ENCODE data around the gene CYP20A1. TPM values are rescaled to one million over a fixed set of nuclear protein-coding genes. Genes with fewer than 3 reads are reported as not detected.
"Not testable (repeated sequence)": the region's sequence is repeated elsewhere in the genome, so short reads cannot be mapped to it uniquely, and the experiment has no call there.

The CYP20A1 gene
- 10 to 100 TPM in 7 of 10 donors, 1 to 10 TPM in 3; 8.9 to 15.4 (median 10.9) TPM for total RNA-seq
- 1 to 10 TPM; 5.1 to 7.9 TPM for polyA plus RNA-seq
- long read RNA-seq, donor 1, partial matches to known transcripts = 0 of 14 reads
- long read RNA-seq, donor 1, other reads (novel, unspliced or antisense) = 5 of 14 reads
- long read RNA-seq, donor 2, transcript CYP20A1-207 (11 exons, 1,359 nt) = major isoform, 5 of 23 reads
- long read RNA-seq, donor 2, partial matches to known transcripts = 1 of 23 reads
- long read RNA-seq, donor 2, other reads (novel, unspliced or antisense) = 10 of 23 reads
- long read RNA-seq, donor 3, transcript CYP20A1-201 (13 exons, 1,949 nt) = major isoform, 12 of 32 reads
- long read RNA-seq, donor 3, transcript CYP20A1-207 (11 exons, 1,359 nt) = minor isoform, 5 of 32 reads
- long read RNA-seq, donor 3, partial matches to known transcripts = 4 of 32 reads
- long read RNA-seq, donor 3, other reads (novel, unspliced or antisense) = 6 of 32 reads

GRCh38 chr2:203238704-203239526 lies at the start of gene CYP20A1:
Gene CYP20A1 (plus strand): TSS chr2:203239018. CDS start chr2:203239063, 45 bp downstream.
- WGBS, 2 donors = 0% methylated on average over 80 of the region's 80 CpGs
- Histone ChIP-seq H3K27me3 (no peaks in the 10 kb centered on the region), H3K4me1 (peaks cover 0 to 27% (median 16%) of the 10 kb centered on the region in 9 donors), H3K4me3 (peak within 1 kb of the TSS; percentile 51 to 95 (median 77)), H3K27ac (peak within 1 kb of the TSS; percentile 67 to 98 (median 96)), H3K36me3 (peaks cover 0 to 30% (median 0%) of the 10 kb centered on the region in 9 donors), H3K9me3 (no peaks in the 10 kb centered on the region)
- TF ChIP-seq CTCF (IDR thresholded peaks at IDR 0.05) = peak in 7 of 9 donors; percentile 24 to 63 (median 48)
- intact Hi-C loops (cut with DNase I) = loop anchor here in 4 of 10 donors (2.0 to 10.0 kb wide), 4 partner anchors 88 to 576 kb away; partner anchors contain the start of genes ABI2 (in 1 of the 4) and WDR12 (in 1 of the 4)
- peak; percentile 97 to 99 (median 98) for ATAC-seq
- DNase-seq = peak; percentile 96 to 97

- H3K27me3 ChIP-seq; DNase-seq; H3K4me1 ChIP-seq; ATAC-seq; intact Hi-C loops (cut with DNase I); H3K27ac ChIP-seq; H3K9me3 ChIP-seq; H3K4me3 ChIP-seq: not testable (repeated sequence)
- H3K36me3 ChIP-seq = peaks cover 0 to 97% (median 34%) of the 10 kb centered on the region in 9 donors
- WGBS, 2 donors = 97 to 98% methylated on average over 14 to 16 of the region's 17 CpGs
Observed at GRCh38 chr2:203190547-203190946, 48.3 kb upstream of the CYP20A1 start.

- H3K27me3 ChIP-seq; H3K4me3 ChIP-seq; H3K27ac ChIP-seq; intact Hi-C loops (cut with DNase I); H3K9me3 ChIP-seq; H3K4me1 ChIP-seq; DNase-seq; ATAC-seq: not testable (repeated sequence)
- H3K36me3 ChIP-seq = peaks cover 0 to 97% (median 29%) of the 10 kb centered on the region in 9 donors
- 96 to 98% methylated on average over 6 of the region's 6 CpGs for WGBS, 2 donors
Observed at GRCh38 chr2:203191026-203191425, 47.8 kb upstream of the CYP20A1 start.

- no peak overlapping the region for H3K4me3 ChIP-seq
- intact Hi-C loops (cut with DNase I) = no loop called here
- TF ChIP-seq CTCF (IDR thresholded peaks at IDR 0.05) = no peak
- no peak for ATAC-seq
- peaks cover 0 to 4% (median 0%) of the 10 kb centered on the region in 9 donors for H3K4me1 ChIP-seq
- DNase-seq = no peak
- H3K36me3 ChIP-seq = peaks cover 0 to 97% (median 24%) of the 10 kb centered on the region in 9 donors
- H3K9me3 ChIP-seq = no peaks in the 10 kb centered on the region
- H3K27ac ChIP-seq = no peak overlapping the region
- 95 to 98% methylated on average over 3 of the region's 3 CpGs for WGBS, 2 donors
- H3K27me3 ChIP-seq = no peaks in the 10 kb centered on the region
Observed at GRCh38 chr2:203191961-203192360, 46.9 kb upstream of the CYP20A1 start.
